ENCODE data around the gene DOCK10. TPM values are rescaled to one million over a fixed set of nuclear protein-coding genes. Genes with fewer than 3 reads are reported as not detected.

Gene DOCK10
- total RNA-seq, 1 experiment from 2014 or later: 2.9 TPM

- no peak for TF ChIP-seq AFF4 (CRISPR knock-in tag; IDR thresholded peaks at IDR 0.05; ENCODE audit: borderline replicate concordance)
- TF ChIP-seq IRF1 (CRISPR knock-in tag; IDR thresholded peaks at IDR 0.05): no peak
- no peak for TF ChIP-seq ZNF317 (CRISPR knock-in tag; IDR thresholded peaks at IDR 0.05; ENCODE audit: borderline replicate concordance, low read depth)
- no peak for TF ChIP-seq FOXP4 (CRISPR knock-in tag; IDR thresholded peaks at IDR 0.05)
- TF ChIP-seq ZNF138 (CRISPR knock-in tag; conservative IDR thresholded peaks at IDR 0.05): no peak
These were observed 194.9 kb downstream of the DOCK10 start (continued) for GRCh38 chr2:224847381-224847780.

GRCh38 chr2:224846686-224847085, 195.6 kb downstream of the DOCK10 start:
- DNase-seq (ENCODE audit: low spot score) (no peak), ATAC-seq (no peak)
- Mint-ChIP-seq H3K9me3 (no peaks in the 10 kb centered on the region), H3K4me1 (peaks cover 5% of the 10 kb centered on the region; the same call in 1 of the 2 replicates), H3K36me3 (no peaks in the 10 kb centered on the region), H3K4me3 (no peak overlapping the region), H3K27ac (no peak overlapping the region), H3K27me3 (ENCODE audit: low read depth) (no peaks in the 10 kb centered on the region)
- CTCF ChIA-PET: no interaction called here
- TF ChIP-seq SMAD4 (CRISPR knock-in tag; IDR thresholded peaks at IDR 0.05) (no peak), USF2 (CRISPR knock-in tag; IDR thresholded peaks at IDR 0.05) (no peak), AFF4 (CRISPR knock-in tag; IDR thresholded peaks at IDR 0.05; ENCODE audit: borderline replicate concordance) (no peak), MYBL2 (CRISPR knock-in tag; IDR thresholded peaks at IDR 0.05) (no peak), IRF2 (CRISPR knock-in tag; IDR thresholded peaks at IDR 0.05; ENCODE audit: borderline replicate concordance, low read depth) (no peak), ZSCAN18 (CRISPR knock-in tag; IDR thresholded peaks at IDR 0.05) (no peak), NFE2L1 (CRISPR knock-in tag; IDR thresholded peaks at IDR 0.05) (no peak), OVOL2 (CRISPR knock-in tag; IDR thresholded peaks at IDR 0.05; ENCODE audit: borderline replicate concordance) (no peak), ZNF263 (CRISPR knock-in tag; IDR thresholded peaks at IDR 0.05; ENCODE audit: low read depth) (no peak), RELA (CRISPR knock-in tag; IDR thresholded peaks at IDR 0.05; ENCODE audit: borderline replicate concordance) (no peak), MLX (CRISPR knock-in tag; IDR thresholded peaks at IDR 0.05) (no peak), ATF1 (CRISPR knock-in tag; IDR thresholded peaks at IDR 0.05) (no peak), ATF3 (CRISPR knock-in tag; conservative IDR thresholded peaks at IDR 0.05) (no peak)
- POLR2A ChIA-PET: no interaction called here
